A549 (cell line): Measurements from ENCODE around the gene GLRA1. TPM values are rescaled to one million over a fixed set of nuclear protein-coding genes. Genes with fewer than 3 reads are reported as not detected.

Experiments
- ATAC-seq, 2 experiments: fragments of 200-7000 bp in 1 of 2; fragments of >200 bp in 1 of 2; cut with Nextera tagmentation in 1 of 2; cut with Tn5 transposase in 1 of 2; 3 replicates each; pipeline versions ENCODE4 v1.8.0 to v1.9.1; 2018 to 2020; ENCODE audit warnings: mild to moderate bottlenecking in 1 of 2, moderate library complexity in 1 of 2
- CTCF ChIA-PET: fragments of 300-600 bp; sonication (Branson Sonifier 250); formaldehyde crosslinking; extraction: SDS; loops from one replicate; lab custom pipeline; 2021; ENCODE audit warnings: antibody characterized with exemption, inconsistent platforms; lab: Yijun Ruan, JAX
- POLR2A ChIA-PET: fragments of 350-600 bp; formaldehyde crosslinking; extraction: SDS; loops from one replicate; lab custom pipeline; 2021; ENCODE audit warnings: antibody characterized with exemption, inconsistent platforms; lab: Yijun Ruan, JAX
- DNase-seq, 2 experiments: peaks; one replicate each; pipeline versions ENCODE4 v3.0.0 to v3.0.0-alpha.2; 2011 to 2016; ENCODE audit warnings: low read depth in 1 of 2, low spot score in 1 of 2
- FAIRE-seq: peaks from 2 replicates; lab custom pipeline; 2011; peaks lifted over from hg19 to GRCh38; lab: Jason Lieb, UNC
- H3K27ac ChIP-seq, 2 experiments: fragments of >200 bp; sonication (Bioruptor Twin); formaldehyde crosslinking; 3 replicates each; pipeline ENCODE4 v1.5.1; 2016 to 2017
- H3K4me1 ChIP-seq: fragments of >200 bp; sonication (Bioruptor Twin); formaldehyde crosslinking; 3 replicates; pipeline ENCODE4 v1.6.1; 2016
- H3K4me2 ChIP-seq: fragments of >200 bp; sonication (Bioruptor Twin); formaldehyde crosslinking; 3 replicates; pipeline ENCODE4 v1.6.1; 2016
- H3K4me3 ChIP-seq: fragments of >200 bp; sonication (Bioruptor Twin); formaldehyde crosslinking; 3 replicates; pipeline ENCODE4 v1.5.1; 2016
- H3K9me3 ChIP-seq: fragments of >200 bp; sonication (Bioruptor Twin); formaldehyde crosslinking; 3 replicates; pipeline ENCODE4 v1.6.1; 2016
- CHD2 ChIP-seq: fragments of 150-350 bp; IDR thresholded peaks from 2 replicates; pipeline ENCODE4 v1.6.1; 2014; ENCODE audit warnings: low read length; ENCODE audit not compliant: partially characterized antibody
- CHD4 ChIP-seq: fragments of 200-600 bp; sonication (generic); IDR thresholded peaks from 2 replicates; pipeline ENCODE4 v1.6.1; 2016; ENCODE audit warnings: antibody characterized with exemption, mild to moderate bottlenecking, borderline replicate concordance
- EHF ChIP-seq: fragments of 250-450 bp; sonication (Bioruptor Pico); IDR thresholded peaks from 2 replicates; pipeline ENCODE4 v1.5.0; 2020; ENCODE audit warnings: mild to moderate bottlenecking
- EHMT2 ChIP-seq: fragments of 200-600 bp; sonication (generic); IDR thresholded peaks from 2 replicates; pipeline ENCODE4 v1.6.1; 2016; ENCODE audit warnings: antibody characterized with exemption, low read depth, mild to moderate bottlenecking, moderate library complexity
- FOSL2 ChIP-seq, 2 experiments: fragments of 450-650 bp in 1 of 2; fragments of >200 bp in 1 of 2; sonication (Bioruptor Twin) in 1 of 2; formaldehyde crosslinking; IDR thresholded peaks; 2 replicates each; pipeline versions ENCODE4 v1.5.0 to v1.6.1; 2016 to 2020; ENCODE audit warnings: mild to moderate bottlenecking in 1 of 2, moderate library complexity in 1 of 2
- FOXS1 ChIP-seq: fragments of 250-450 bp; sonication (Bioruptor Pico); IDR thresholded peaks from 2 replicates; pipeline ENCODE4 v1.5.0; 2020; ENCODE audit warnings: mild to moderate bottlenecking, moderate library complexity
- HDAC2 ChIP-seq: fragments of 200-600 bp; sonication (generic); IDR thresholded peaks from 2 replicates; pipeline ENCODE4 v1.6.1; 2016
- HEYL ChIP-seq: fragments of 250-450 bp; sonication (Bioruptor Pico); IDR thresholded peaks from 2 replicates; pipeline ENCODE4 v1.8.0; 2021; ENCODE audit warnings: mild to moderate bottlenecking, moderate library complexity
- HOXB13 ChIP-seq: fragments of 250-450 bp; sonication (Bioruptor Pico); IDR thresholded peaks from 2 replicates; pipeline ENCODE4 v1.5.0; 2020; ENCODE audit warnings: low read depth, mild to moderate bottlenecking, moderate library complexity
- HOXB5 ChIP-seq: fragments of 250-450 bp; sonication (Bioruptor Pico); IDR thresholded peaks from 2 replicates; pipeline ENCODE4 v1.5.0; 2020; ENCODE audit warnings: mild to moderate bottlenecking, moderate library complexity
- MAFK ChIP-seq: fragments of 450-650 bp; IDR thresholded peaks from 2 replicates; pipeline ENCODE4 v1.6.1; 2014; ENCODE audit not compliant: partially characterized antibody
- MYC ChIP-seq: IDR thresholded peaks from 2 replicates; pipeline ENCODE4 v1.6.1; 2012; ENCODE audit warnings: mild to moderate bottlenecking, inconsistent platforms, low read length, improper control_type of control experiment, borderline replicate concordance
- PHF8 ChIP-seq: fragments of 200-600 bp; sonication (generic); IDR thresholded peaks from 2 replicates; pipeline ENCODE4 v1.6.1; 2016; ENCODE audit warnings: low read depth, mild to moderate bottlenecking, antibody characterized with exemption, moderate library complexity, borderline replicate concordance
- POLR2AphosphoS2 ChIP-seq: conservative IDR thresholded peaks from 2 replicates; pipeline ENCODE4 v1.6.1; 2012; ENCODE audit warnings: low read length, improper control_type of control experiment, inconsistent platforms
- RFX5 ChIP-seq: fragments of 450-650 bp; IDR thresholded peaks from 2 replicates; pipeline ENCODE4 v1.7.1; 2014; ENCODE audit warnings: antibody characterized with exemption, mild to moderate bottlenecking, moderate library complexity
- SREBF2 ChIP-seq: fragments of 450-650 bp; IDR thresholded peaks from 2 replicates; pipeline ENCODE4 v1.6.1; 2014; ENCODE audit warnings: mild to moderate bottlenecking, moderate library complexity
- ZSCAN20 ChIP-seq: fragments of 250-450 bp; sonication (Bioruptor Pico); IDR thresholded peaks from 2 replicates; pipeline ENCODE4 v1.8.0; 2022; ENCODE audit warnings: mild to moderate bottlenecking, moderate library complexity
- WGBS: methylation state at CpG from one replicate; pipeline ENCODE4 v1.1.6; 2017; ENCODE audit errors: missing lambda C conversion rate; 5-methylcytosine and 5-hydroxymethylcytosine counted together
- polyA minus RNA-seq: library from RNA; depleted of rRNA, polyadenylated mRNA; stranded (reverse); fragments of >200 nt; gene quantifications from 2 replicates; pipeline ENCODE4 v1.2.3, GENCODE V29; 2011; rRNA and poly(A)+ RNA removed
- polyA plus RNA-seq, 4 experiments: library from polyadenylated mRNA; depleted of rRNA in 3 of 4; stranded (reverse); fragments of >200 nt; fragmentation: RNase III in 1 of 4; extraction: RNeasy Plus Mini Kit Qiagen cat#74134 plus additional on column Dnase treatment in 1 of 4; gene quantifications; 2 replicates in 3 of 4; 3 replicates in 1 of 4; pipeline ENCODE4 v1.2.3, GENCODE V29; 2011 to 2017
- TF ChIP-seq, protein P1 (sequence below): fragments of 200-600 bp; sonication (generic); IDR thresholded peaks from 2 replicates; pipeline ENCODE4 v1.6.1; 2016; ENCODE audit warnings: antibody characterized with exemption, mild to moderate bottlenecking, moderate library complexity
- TF ChIP-seq, protein P2 (sequence below): IDR thresholded peaks from 2 replicates; pipeline ENCODE4 v1.6.1; 2012; ENCODE audit warnings: low read depth, borderline replicate concordance
- TF ChIP-seq, protein P3 (sequence below): fragments of >200 bp; sonication (Bioruptor Twin); formaldehyde crosslinking; IDR thresholded peaks from 3 replicates; pipeline ENCODE4 v1.5.1; 2016

GLRA1 gene
- polyA plus RNA-seq (2011; rRNA removed) (not detected in 2 replicates), polyA plus RNA-seq (2017; fragmentation: RNase III; extraction: RNeasy Plus Mini Kit Qiagen cat#74134 plus additional on column Dnase treatment) (not detected in 3 replicates), polyA minus RNA-seq (not detected in 2 replicates)
- polyA plus RNA-seq (2012; cell fraction: cytosol; rRNA removed): not detected in 2 replicates
- polyA plus RNA-seq (2012; cell fraction: nucleus; rRNA removed): not detected in 2 replicates

DNA sequence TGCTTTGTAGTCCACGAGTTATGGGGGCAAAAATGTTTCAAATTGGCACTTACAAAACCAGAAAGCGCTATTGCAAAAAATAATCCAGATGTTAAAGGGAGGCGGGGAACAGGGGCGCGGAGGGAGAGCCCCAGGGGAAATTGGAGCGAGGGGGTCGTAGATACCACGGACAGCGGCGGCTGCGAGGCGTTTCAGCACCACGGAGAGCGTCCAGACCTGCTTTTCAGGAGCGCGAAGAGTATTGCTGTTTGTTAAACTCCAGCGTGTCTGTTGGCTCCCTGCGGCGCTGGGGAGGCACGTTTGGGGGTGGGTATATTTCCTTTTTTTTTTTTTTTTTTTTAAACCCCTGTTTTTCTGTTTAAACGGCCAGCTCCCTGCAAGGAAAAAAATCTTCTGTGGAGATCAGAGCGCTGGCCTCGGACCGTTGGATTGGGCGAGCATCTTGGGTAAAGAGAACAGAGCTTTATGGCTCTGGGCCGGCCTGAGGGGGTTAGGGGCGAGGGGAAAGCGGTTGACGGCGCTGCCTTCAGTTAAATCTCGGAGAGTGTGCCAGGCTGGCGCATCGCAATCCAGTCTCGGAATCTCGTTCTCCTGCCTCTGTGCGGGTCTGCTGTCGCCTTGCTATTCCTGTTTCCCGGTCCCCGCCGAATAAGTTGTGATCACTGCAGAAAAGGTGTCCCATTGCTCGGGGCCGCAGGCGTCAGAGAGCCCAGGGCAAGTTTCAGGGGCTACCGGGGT, at the start of gene GLRA1:
TSS of gene GLRA1 (minus strand) at position 288 of the 738 bp plus-strand sequence. CDS start 302 bp downstream, outside the sequence.
- POLR2A ChIA-PET: no interaction called here
- CTCF ChIA-PET: interaction anchor here (0.7 kb wide), 1 partner anchor 29 kb away, joined by 3 read pairs; no protein-coding TSS in a partner anchor
- no peak for FAIRE-seq
- ATAC-seq: peak; percentile 68 to 77; a peak in 4 of 6 replicates
- TF ChIP-seq, protein P1, sequence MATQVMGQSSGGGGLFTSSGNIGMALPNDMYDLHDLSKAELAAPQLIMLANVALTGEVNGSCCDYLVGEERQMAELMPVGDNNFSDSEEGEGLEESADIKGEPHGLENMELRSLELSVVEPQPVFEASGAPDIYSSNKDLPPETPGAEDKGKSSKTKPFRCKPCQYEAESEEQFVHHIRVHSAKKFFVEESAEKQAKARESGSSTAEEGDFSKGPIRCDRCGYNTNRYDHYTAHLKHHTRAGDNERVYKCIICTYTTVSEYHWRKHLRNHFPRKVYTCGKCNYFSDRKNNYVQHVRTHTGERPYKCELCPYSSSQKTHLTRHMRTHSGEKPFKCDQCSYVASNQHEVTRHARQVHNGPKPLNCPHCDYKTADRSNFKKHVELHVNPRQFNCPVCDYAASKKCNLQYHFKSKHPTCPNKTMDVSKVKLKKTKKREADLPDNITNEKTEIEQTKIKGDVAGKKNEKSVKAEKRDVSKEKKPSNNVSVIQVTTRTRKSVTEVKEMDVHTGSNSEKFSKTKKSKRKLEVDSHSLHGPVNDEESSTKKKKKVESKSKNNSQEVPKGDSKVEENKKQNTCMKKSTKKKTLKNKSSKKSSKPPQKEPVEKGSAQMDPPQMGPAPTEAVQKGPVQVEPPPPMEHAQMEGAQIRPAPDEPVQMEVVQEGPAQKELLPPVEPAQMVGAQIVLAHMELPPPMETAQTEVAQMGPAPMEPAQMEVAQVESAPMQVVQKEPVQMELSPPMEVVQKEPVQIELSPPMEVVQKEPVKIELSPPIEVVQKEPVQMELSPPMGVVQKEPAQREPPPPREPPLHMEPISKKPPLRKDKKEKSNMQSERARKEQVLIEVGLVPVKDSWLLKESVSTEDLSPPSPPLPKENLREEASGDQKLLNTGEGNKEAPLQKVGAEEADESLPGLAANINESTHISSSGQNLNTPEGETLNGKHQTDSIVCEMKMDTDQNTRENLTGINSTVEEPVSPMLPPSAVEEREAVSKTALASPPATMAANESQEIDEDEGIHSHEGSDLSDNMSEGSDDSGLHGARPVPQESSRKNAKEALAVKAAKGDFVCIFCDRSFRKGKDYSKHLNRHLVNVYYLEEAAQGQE: peak; percentile 99
- TF ChIP-seq MAFK (no peak), HOXB5 (peak; percentile 78; the same call in 1 of the 2 replicates), HOXB13 (CRISPR knock-in tag) (0 out of 2 replicates have a peak, but pooled peaks have one; percentile 60), CHD4 (no peak), EHMT2 (peak; percentile 98), ZSCAN20 (peak; percentile 16; the same call in 1 of the 2 replicates), POLR2AphosphoS2 (no peak), MYC (no peak), FOXS1 (CRISPR knock-in tag) (peak; percentile 75; the same call in 1 of the 2 replicates), EHF (CRISPR knock-in tag) (no peak)
- no peak within 1 kb of the TSS for H3K4me3 ChIP-seq
- no peaks in the 10 kb centered on the region for H3K9me3 ChIP-seq
- 22% methylated on average over 44 of the region's 44 CpGs for WGBS
- H3K27ac ChIP-seq: no peak within 1 kb of the TSS
- no peak within 1 kb of the TSS for H3K4me2 ChIP-seq
- peak; percentile 17 to 31 for DNase-seq
- no peaks in the 10 kb centered on the region for H3K4me1 ChIP-seq

DNA sequence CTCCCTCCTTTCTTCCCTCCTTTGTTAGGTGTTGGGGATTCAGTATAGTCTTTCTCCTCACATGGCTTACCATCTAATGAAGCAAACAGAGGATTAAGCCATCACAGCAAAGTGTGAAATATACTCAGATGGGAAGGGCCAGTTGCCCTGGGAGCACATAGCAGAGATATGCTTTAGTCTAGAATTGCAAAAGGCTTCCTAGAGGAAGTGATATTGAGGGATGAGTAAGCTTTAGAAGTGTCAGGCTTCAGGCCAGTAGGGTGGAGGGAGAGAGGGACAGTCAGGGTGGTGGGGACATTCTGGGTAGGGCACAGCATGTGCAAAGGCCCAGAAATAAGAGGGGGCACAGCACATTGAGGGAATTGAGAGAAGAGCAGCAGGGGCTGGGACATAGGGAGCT, 46.2 kb upstream of the GLRA1 start:
- no peak overlapping the region for H3K27ac ChIP-seq
- TF ChIP-seq RFX5 (no peak), HDAC2 (no peak), HOXB5 (no peak), SREBF2 (no peak), PHF8 (no peak), EHF (CRISPR knock-in tag) (no peak)
- ChIA-PET POLR2A (no interaction called here), CTCF (no interaction called here)
- FAIRE-seq: no peak
- no peak for DNase-seq
- no peaks in the 10 kb centered on the region for H3K4me1 ChIP-seq
- H3K4me2 ChIP-seq: no peak overlapping the region
- H3K9me3 ChIP-seq: no peaks in the 10 kb centered on the region
- ATAC-seq: no peak
- no peak overlapping the region for H3K4me3 ChIP-seq

DNA sequence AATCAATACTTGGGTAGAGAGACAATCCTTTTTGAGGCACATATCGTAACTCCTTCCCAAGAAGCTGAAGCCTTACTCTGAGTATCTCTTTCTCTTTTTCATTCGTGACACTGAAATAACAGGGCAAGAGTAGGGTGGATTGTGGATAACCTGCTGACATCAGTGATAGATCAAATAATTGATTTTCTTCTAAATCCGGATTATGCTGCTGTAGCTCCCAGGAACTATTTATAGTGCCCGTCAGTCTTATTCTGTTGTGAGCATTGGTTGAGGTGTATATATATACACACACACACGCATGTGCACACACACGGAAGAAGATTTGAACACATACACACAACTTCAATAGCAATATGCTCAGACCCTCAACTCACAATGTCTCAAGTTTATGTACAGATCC, 43.2 kb upstream of the GLRA1 start:
- ChIA-PET POLR2A (no interaction called here), CTCF (interaction anchor here (1.1 kb wide), 1 partner anchor 34 kb away, joined by 3 read pairs; no protein-coding TSS in a partner anchor)
- DNase-seq: no peak
- H3K4me1 ChIP-seq: no peaks in the 10 kb centered on the region
- FAIRE-seq: no peak
- H3K27ac ChIP-seq: no peak overlapping the region
- 33% methylated on average over 6 of the region's 6 CpGs for WGBS
- no peak overlapping the region for H3K4me2 ChIP-seq
- no peak overlapping the region for H3K4me3 ChIP-seq
- H3K9me3 ChIP-seq: no peaks in the 10 kb centered on the region
- TF ChIP-seq FOXS1 (CRISPR knock-in tag) (no peak), HEYL (CRISPR knock-in tag) (no peak), PHF8 (no peak), CHD2 (no peak), FOSL2 (IDR thresholded peaks at IDR 0.05) (no peak), FOSL2 (CRISPR knock-in tag; IDR thresholded peaks at IDR 0.05) (no peak)
- TF ChIP-seq, protein P2, sequence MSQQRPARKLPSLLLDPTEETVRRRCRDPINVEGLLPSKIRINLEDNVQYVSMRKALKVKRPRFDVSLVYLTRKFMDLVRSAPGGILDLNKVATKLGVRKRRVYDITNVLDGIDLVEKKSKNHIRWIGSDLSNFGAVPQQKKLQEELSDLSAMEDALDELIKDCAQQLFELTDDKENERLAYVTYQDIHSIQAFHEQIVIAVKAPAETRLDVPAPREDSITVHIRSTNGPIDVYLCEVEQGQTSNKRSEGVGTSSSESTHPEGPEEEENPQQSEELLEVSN: no peak
- TF ChIP-seq, protein P3, sequence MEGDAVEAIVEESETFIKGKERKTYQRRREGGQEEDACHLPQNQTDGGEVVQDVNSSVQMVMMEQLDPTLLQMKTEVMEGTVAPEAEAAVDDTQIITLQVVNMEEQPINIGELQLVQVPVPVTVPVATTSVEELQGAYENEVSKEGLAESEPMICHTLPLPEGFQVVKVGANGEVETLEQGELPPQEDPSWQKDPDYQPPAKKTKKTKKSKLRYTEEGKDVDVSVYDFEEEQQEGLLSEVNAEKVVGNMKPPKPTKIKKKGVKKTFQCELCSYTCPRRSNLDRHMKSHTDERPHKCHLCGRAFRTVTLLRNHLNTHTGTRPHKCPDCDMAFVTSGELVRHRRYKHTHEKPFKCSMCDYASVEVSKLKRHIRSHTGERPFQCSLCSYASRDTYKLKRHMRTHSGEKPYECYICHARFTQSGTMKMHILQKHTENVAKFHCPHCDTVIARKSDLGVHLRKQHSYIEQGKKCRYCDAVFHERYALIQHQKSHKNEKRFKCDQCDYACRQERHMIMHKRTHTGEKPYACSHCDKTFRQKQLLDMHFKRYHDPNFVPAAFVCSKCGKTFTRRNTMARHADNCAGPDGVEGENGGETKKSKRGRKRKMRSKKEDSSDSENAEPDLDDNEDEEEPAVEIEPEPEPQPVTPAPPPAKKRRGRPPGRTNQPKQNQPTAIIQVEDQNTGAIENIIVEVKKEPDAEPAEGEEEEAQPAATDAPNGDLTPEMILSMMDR: no peak
- TF ChIP-seq, all 56 proteins: peak for 0
- no peak for ATAC-seq
